HAP-1 (cell line): ENCODE measurements around the gene VPS8.

Experiments
- DNase-seq, 2 experiments: peaks; one replicate each; pipeline ENCODE4 v3.0.0-alpha.2; 2016 to 2020; ENCODE audit warnings: low spot score in 2 of 2
- H3K27me3 ChIP-seq: fragments of 250-450 bp; sonication (Bioruptor Pico); 2 replicates; pipeline ENCODE4 v1.5.1; 2020; ENCODE audit warnings: low read depth, mild to moderate bottlenecking, moderate library complexity
- H3K36me3 ChIP-seq: fragments of 250-450 bp; sonication (Bioruptor Pico); replicated peaks from 2 replicates; pipeline ENCODE4 v1.5.1; 2020; ENCODE audit warnings: mild to moderate bottlenecking
- H3K4me1 ChIP-seq: fragments of 250-450 bp; sonication (Bioruptor Pico); 2 replicates; pipeline ENCODE4 v1.5.1; 2020; ENCODE audit warnings: mild to moderate bottlenecking
- H3K4me3 ChIP-seq: fragments of 250-450 bp; sonication (Bioruptor Pico); 2 replicates; pipeline ENCODE4 v1.5.1; 2020; ENCODE audit warnings: mild to moderate bottlenecking, moderate library complexity
- H3K9me3 ChIP-seq: fragments of 250-450 bp; sonication (Bioruptor Pico); 2 replicates; pipeline ENCODE4 v1.5.1; 2020; ENCODE audit warnings: mild to moderate bottlenecking, moderate library complexity
- in situ Hi-C: fragments of 300-500 bp; cut with MboI; formaldehyde crosslinking; loops from 3 replicates; pipeline ENCODE4 v1.14.3; 2020; ENCODE audit warnings: low sequenced_read_pairs, inconsistent platforms, mixed read lengths

The VPS8 gene

DNA sequence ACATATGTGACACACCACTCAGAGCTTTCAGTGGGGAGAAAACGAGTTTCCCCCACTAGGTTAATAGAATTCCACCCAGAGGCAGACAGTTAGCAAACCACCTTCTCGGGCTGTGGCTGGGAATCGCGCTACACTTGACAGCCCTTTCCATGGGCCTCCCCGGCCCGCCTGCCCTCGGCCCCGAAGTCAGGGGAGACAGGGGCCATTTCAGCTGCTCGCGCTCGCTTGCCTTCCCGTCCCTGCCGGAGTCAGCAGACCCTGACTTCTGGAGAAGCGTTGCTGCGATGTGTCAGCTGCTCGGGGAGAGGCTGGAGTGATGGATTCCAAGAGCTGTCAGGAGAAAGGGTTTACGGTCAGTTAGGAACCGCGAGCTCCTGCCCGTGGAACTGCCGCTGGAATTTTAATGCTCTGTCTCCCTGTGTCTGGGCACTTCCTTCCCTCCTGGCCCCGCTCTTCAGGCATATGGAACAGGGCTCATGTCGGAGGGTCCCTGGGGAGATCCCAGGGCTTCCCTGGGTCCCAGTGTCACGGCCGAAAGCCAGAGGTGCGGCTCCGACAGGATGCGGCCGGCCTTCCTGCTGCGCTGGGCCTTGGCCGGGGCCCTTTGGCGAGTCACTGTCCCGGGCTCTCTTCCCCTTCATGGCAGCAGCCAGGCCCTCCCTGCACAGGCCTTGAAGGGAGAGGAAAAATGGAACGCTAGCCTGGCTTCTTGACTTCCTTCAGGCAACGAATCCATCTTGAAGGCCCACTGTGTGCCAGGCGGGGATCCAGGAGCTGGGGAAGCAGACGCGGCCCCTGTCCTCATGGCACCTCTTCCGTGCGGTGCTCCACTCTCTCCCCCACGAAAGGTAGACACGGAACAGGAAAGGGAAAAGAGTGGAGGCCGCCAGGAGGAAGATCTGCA is 38.4 kb upstream of the VPS8 start:
- no peak for DNase-seq
- in situ Hi-C loops: no loop called here
- no peak overlapping the region for H3K4me3 ChIP-seq

DNA sequence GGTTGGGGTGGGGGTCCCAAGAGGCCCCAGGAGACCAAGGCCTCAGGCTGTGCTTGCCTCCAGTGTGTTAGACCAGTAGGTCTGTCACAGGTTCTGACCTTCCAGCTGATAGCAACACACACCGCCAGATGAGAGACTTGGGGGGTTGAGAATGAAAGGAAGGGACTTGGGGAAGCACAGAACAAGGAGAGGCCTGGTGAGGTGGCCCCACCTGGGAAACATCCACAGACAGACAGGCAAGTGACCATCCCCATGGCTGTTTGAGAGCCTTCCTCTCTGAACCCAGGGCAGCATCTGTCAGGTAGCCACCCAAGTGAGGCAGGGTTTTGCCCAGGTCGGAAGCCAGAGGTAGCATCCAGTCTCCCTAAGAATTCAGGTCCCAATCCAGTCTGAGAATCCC is 35.0 kb upstream of the VPS8 start:
- Histone ChIP-seq H3K27me3 (no peaks in the 10 kb centered on the region), H3K36me3 (no peaks in the 10 kb centered on the region), H3K9me3 (no peaks in the 10 kb centered on the region), H3K4me3 (no peak overlapping the region), H3K4me1 (no peaks in the 10 kb centered on the region; the same call in 1 of the 2 replicates)
- DNase-seq: no peak
- in situ Hi-C loops: loop anchor here (25.0 kb wide), 1 partner anchor 365 kb away; no protein-coding TSS in a partner anchor

More for the DNA sequence above, 38.4 kb upstream of the VPS8 start:
- no peaks in the 10 kb centered on the region for H3K27me3 ChIP-seq
- no peaks in the 10 kb centered on the region for H3K4me1 ChIP-seq
- no peaks in the 10 kb centered on the region for H3K36me3 ChIP-seq
- H3K9me3 ChIP-seq: no peaks in the 10 kb centered on the region

DNA sequence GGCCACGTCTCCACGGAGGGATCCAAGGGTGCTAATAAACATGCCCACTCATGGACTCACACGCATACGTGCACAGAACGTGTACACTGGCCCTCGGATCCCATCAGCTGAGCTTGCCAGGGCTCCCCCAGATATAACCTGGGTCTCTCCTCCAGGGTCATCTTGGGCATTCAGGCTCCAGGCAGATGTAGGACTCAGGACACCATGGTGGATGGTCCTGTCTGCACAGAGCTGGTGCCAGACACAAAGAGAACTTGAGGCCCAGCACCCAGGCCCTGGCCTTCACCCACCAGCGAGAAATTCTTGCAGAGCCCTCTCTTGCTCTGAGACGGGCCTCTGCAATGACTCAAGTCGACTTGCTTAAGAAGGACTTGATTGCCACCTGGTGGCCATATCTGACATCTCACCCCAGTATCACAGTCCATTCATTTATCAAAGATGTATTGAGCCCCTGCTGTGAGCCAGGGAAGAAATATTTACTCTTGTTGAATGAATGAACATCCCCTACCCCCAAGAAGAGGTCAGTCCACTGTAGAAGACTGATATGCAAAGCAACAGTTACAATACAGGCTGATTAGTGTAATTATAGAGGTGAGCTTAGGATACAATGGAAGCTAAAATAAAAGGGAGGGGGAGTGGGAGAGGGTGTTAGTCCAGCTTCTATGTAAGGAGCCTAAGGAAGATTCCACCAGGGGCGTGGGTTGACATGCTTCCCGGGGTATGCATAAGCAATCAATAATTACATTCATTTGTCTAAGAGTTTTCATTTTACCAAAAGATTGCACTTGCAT is 34.2 kb upstream of the VPS8 start:
- DNase-seq: peak; percentile 85 to 94
- in situ Hi-C loops: loop anchor here (25.0 kb wide), 1 partner anchor 365 kb away; no protein-coding TSS in a partner anchor
- Histone ChIP-seq H3K4me1 (no peaks in the 10 kb centered on the region; the same call in 1 of the 2 replicates), H3K27me3 (no peaks in the 10 kb centered on the region), H3K36me3 (no peaks in the 10 kb centered on the region), H3K9me3 (no peaks in the 10 kb centered on the region), H3K4me3 (no peak overlapping the region)

DNA sequence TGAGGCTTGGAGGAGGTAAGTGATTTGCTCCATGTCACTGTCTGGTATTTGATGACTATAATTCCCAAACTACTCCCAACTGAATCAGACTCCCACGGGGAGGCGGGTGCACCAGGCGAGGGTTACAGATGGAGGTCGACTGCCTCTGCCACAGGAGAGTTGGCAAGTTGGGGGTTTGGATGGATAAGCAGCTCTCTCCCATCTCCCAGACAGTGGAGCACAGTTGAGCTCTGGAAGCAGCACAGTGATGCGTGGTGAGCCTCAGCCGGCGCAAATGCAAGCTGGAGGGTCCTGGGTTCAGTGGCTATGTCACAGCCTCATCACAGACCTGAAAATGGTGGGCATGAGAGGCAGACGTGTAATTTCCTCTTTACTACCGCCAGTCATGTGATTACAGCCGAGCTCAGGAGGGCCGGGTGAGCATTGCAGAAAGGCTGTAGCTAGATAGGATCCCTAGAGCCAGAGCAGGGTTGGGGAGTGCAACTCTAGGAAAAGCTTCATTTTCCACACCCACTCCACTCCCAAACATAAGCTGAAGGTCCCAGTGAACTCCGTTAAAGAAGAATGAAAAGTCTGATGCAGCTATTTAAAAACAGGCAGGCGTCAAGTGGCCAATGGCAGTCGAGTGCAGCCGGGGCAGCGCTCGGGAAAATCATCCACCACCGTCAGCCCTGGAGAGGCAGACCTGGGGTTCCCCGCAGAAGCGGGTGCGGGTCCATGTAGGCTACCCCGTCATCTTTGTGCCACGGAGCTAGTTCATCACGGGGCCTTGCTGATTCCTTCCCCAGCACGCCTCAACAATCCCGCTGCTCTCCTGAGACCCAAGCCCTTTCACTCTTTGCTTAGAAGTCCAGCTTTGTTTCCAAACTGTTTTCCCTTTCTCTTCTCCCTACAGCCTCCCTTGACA is 33.3 kb upstream of the VPS8 start:
- Histone ChIP-seq H3K9me3 (no peaks in the 10 kb centered on the region), H3K4me3 (no peak overlapping the region), H3K4me1 (no peaks in the 10 kb centered on the region; the same call in 1 of the 2 replicates), H3K27me3 (no peaks in the 10 kb centered on the region), H3K36me3 (no peaks in the 10 kb centered on the region)
- in situ Hi-C loops: loop anchor here (25.0 kb wide), 1 partner anchor 366 kb away; no protein-coding TSS in a partner anchor
- no peak for DNase-seq

DNA sequence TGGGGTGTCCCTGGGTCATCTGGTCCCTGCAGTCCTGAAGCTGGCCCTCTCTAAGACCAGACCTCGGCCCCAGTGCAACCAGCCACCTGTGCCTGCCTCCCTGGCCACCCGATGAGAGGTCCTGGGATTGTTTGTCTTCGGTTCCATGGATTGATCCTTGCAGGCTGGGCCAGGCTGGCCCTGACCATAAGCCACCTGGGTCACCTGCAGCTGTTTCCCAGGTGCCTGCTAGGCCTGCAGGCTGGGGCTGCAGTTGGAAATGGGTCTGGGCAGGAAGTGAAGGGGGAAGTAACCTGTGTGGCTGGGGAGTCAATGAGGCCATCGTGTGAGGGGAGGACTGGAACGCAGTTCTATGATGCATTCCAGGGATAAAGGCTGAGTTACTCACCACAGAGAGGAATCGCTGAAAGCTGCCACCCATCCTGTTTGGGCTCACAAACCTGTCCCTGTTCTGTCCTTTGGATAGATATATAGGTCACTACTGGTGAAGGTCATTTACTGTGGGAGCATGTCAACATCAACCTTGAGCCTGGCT is 30.9 kb upstream of the VPS8 start:
- H3K27me3 ChIP-seq: no peaks in the 10 kb centered on the region

DNA sequence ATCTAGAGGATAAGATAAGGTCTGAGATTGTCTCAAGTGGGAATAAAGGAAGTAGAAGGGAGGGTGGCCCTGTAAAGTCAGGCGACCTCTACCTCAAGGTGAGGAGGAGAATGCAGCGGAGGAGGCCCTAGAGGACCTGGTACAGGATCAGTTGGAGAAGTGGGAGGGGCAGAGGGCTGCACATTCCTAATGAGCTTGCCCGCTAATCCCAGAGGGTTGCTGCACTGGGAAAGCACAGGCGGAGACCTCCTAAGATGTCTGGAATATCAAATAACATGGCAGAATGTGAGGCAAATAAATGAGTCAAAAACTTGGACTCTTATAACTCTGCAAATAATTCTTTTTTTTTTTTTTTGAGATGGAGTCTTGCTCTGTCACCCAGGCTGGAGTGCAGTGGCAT is 30.2 kb upstream of the VPS8 start:
- Histone ChIP-seq H3K4me3 (no peak overlapping the region), H3K27me3 (no peaks in the 10 kb centered on the region), H3K4me1 (no peaks in the 10 kb centered on the region; the same call in 1 of the 2 replicates), H3K9me3 (no peaks in the 10 kb centered on the region), H3K36me3 (no peaks in the 10 kb centered on the region)
- in situ Hi-C loops: loop anchor here (25.0 kb wide), 1 partner anchor 370 kb away; no protein-coding TSS in a partner anchor
- no peak for DNase-seq

More for the DNA sequence above, 30.9 kb upstream of the VPS8 start:
- no peaks in the 10 kb centered on the region for H3K9me3 ChIP-seq
- H3K4me1 ChIP-seq: no peaks in the 10 kb centered on the region; the same call in 1 of the 2 replicates
- no peak for DNase-seq
- in situ Hi-C loops: loop anchor here (25.0 kb wide), 1 partner anchor 369 kb away; no protein-coding TSS in a partner anchor
- H3K36me3 ChIP-seq: no peaks in the 10 kb centered on the region
- H3K4me3 ChIP-seq: no peak overlapping the region

DNA sequence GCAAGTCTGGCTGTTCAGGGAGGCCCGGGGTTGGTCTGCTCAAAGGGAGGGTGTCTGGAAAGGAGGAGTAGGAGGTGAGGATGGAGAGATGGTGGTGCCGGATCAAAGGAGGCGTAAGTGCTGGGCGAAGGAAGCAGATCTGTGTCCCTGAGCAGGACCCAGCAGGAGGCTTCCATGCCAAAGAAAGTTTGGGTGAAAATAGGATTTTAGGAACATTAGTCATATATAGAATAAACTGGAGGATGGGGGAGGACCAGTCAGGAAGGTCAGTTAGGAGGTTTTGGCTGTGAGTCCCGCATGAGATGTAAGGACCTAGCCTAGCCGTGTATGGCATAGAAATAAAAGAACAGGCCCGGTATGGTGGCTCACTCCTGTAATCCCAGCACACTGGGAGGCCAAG is 28.6 kb upstream of the VPS8 start:
- Histone ChIP-seq H3K27me3 (no peaks in the 10 kb centered on the region), H3K4me3 (no peak overlapping the region), H3K9me3 (no peaks in the 10 kb centered on the region), H3K4me1 (no peaks in the 10 kb centered on the region; the same call in 1 of the 2 replicates), H3K36me3 (no peaks in the 10 kb centered on the region)
- in situ Hi-C loops: loop anchor here (25.0 kb wide), 1 partner anchor 371 kb away; no protein-coding TSS in a partner anchor
- no peak for DNase-seq

DNA sequence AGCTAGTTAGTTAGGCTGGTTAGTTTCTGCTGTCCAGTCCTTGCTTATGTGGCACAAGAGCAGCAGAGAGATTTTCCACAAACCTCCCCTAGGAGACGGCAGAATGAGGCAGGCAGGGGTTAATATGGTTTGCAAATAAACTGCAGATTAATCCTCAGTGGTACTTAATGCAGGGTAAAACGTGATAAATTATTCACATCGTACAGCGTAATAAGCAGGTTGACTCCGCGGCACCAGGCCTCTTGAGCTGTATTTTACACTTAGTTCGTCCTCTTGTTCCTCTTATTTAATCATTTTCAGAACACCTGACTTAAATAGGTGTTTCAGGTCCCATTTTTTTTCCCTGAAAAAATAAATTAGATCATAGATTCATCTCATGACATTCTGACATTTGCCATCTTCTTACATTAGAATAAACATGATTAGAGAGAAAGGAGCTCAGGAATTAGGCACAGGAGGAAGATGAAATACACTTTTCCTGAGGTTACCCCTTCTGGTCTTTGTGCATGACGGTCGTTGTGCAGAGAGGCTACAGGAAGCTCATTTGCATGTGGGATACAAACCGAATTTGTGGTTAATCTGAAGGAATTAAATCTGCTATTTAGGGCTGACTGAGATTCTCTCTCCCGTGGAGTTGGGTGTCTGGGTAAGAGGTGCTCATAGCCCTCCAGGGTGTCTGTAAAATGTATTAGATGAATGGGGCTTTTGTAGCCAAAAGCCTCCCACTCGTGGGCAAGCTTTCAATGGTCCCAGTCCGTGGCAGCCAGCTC is 27.1 kb upstream of the VPS8 start:
- Histone ChIP-seq H3K9me3 (no peaks in the 10 kb centered on the region), H3K36me3 (no peaks in the 10 kb centered on the region), H3K27me3 (no peaks in the 10 kb centered on the region), H3K4me1 (no peaks in the 10 kb centered on the region; the same call in 1 of the 2 replicates), H3K4me3 (no peak overlapping the region)
- in situ Hi-C loops: loop anchor here (25.0 kb wide), 1 partner anchor 373 kb away; no protein-coding TSS in a partner anchor
- DNase-seq: no peak

DNA sequence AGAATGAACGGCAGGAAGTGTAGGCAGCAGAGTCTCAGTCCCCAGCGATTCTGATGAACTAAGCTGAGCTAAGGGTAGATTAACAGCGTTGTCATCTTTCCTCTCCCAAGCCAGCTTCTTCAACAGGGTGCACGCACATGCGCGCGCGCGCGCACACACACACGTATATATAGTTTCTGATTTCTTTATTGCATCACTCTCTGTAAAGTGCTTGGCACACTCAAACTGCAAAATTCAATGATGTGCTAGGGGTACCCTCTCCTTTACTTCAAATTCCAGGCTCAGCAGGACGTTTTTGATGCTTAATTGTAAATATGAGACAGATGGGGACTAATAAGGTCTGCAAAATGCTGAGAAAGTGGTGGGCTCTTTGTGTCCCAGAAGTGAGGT is 26.1 kb upstream of the VPS8 start:
- DNase-seq: no peak
- H3K27me3 ChIP-seq: no peaks in the 10 kb centered on the region; the same call in 1 of the 2 replicates
- H3K9me3 ChIP-seq: no peaks in the 10 kb centered on the region
- H3K36me3 ChIP-seq: no peaks in the 10 kb centered on the region
- no peak overlapping the region for H3K4me3 ChIP-seq
- in situ Hi-C loops: loop anchor here (25.0 kb wide), 1 partner anchor 374 kb away; no protein-coding TSS in a partner anchor
- H3K4me1 ChIP-seq: no peaks in the 10 kb centered on the region

DNA sequence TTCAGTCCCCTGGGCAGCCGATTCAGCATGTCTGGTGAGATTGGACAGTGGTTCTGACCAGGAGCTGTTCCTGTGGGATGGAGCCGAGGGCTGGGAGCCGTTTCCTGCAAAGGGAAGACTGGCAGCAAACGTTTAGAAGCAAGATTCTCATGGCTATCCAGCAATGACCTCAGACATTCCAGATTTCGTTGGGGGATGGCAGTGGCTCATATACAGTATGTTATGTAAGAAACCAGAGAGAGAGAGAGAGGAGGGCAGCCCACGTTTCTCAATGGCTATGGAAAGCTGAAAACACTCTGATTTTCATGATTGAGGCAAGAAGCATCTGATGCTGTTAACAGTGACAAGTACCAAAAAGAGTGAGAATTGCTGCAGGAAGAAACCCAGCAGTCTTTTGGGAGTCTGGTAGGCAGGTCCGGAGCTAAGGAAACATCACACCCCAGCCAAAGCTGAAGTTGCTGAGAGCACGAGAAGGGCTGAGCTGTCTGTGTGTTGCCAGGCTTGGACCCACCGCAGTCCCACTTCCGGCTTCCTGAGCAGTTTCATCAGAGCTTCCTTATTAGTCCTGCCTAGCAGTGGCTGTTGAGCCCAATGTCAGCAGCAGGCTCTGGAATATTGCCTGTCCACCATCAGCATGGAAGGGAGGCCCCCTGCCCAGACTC is 25.6 kb upstream of the VPS8 start:
- H3K4me3 ChIP-seq: no peak overlapping the region

DNA sequence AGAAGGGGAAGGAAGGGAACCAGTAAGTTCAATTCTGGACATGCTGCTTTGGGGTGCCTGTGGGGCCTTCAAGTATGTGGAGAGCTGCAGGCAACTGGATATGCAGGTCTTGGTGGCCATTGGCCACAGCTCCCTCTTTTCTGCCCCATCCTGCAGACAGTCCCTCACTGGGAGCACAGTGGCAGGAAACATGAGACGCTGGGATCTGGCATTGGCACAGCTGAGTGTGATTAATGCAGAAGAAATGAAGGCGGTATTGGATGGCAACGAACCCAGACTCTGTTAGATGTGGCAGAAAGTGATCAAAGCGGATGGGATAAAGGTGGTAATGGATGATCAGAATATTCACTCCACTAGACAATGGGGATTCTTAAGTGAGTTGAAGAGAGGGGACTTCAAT is 23.2 kb upstream of the VPS8 start:
- in situ Hi-C loops: loop anchor here (25.0 kb wide), 1 partner anchor 376 kb away; no protein-coding TSS in a partner anchor
- H3K36me3 ChIP-seq: no peaks in the 10 kb centered on the region
- no peaks in the 10 kb centered on the region for H3K9me3 ChIP-seq
- DNase-seq: no peak
- no peak overlapping the region for H3K4me3 ChIP-seq
- H3K27me3 ChIP-seq: peaks cover 3% of the 10 kb centered on the region; the same call in 1 of the 2 replicates
- H3K4me1 ChIP-seq: no peaks in the 10 kb centered on the region; the same call in 1 of the 2 replicates

More for the DNA sequence above, 25.6 kb upstream of the VPS8 start:
- H3K27me3 ChIP-seq: no peaks in the 10 kb centered on the region; the same call in 1 of the 2 replicates
- in situ Hi-C loops: loop anchor here (25.0 kb wide), 1 partner anchor 374 kb away; no protein-coding TSS in a partner anchor
- no peak for DNase-seq
- no peaks in the 10 kb centered on the region; the same call in 1 of the 2 replicates for H3K4me1 ChIP-seq
- H3K9me3 ChIP-seq: no peaks in the 10 kb centered on the region
- no peaks in the 10 kb centered on the region for H3K36me3 ChIP-seq
